Spleen (tissue), 11 donors: Measurements from ENCODE around the gene RIPOR1. TPM values are rescaled to one million over a fixed set of nuclear protein-coding genes. Genes with fewer than 3 reads are reported as not detected.

Experiments
- DNase-seq: peaks from one replicate; pipeline ENCODE4 v3.0.0-alpha.2; 2020
- H3K27ac ChIP-seq, 8 donors: fragments of 200-600 bp; sonication (generic) in 7 of 8; 1 replicate in 4 of 8; 2 replicates in 4 of 8; pipeline versions ENCODE4 v1.5.0 to v1.8.0; 2016 to 2021; ENCODE audit warnings: inconsistent platforms in 4 of 8, mild to moderate bottlenecking in 4 of 8, moderate library complexity in 1 of 8
- H3K27me3 ChIP-seq, 7 donors: fragments of 200-600 bp; sonication (generic) in 6 of 7; replicated peaks in 1 of 7; 1 replicate in 4 of 7; 2 replicates in 3 of 7; pipeline versions ENCODE4 v1.5.0 to v1.8.0; 2016 to 2021; ENCODE audit warnings: inconsistent platforms in 3 of 7, mild to moderate bottlenecking in 1 of 7
- H3K36me3 ChIP-seq, 6 donors: fragments of 200-600 bp; sonication (generic) in 5 of 6; 1 replicate in 4 of 6; 2 replicates in 2 of 6; pipeline versions ENCODE4 v1.5.0 to v1.8.0; 2016 to 2021; ENCODE audit warnings: inconsistent platforms in 2 of 6
- H3K4me1 ChIP-seq, 6 donors: fragments of 200-600 bp; sonication (generic) in 5 of 6; 1 replicate in 3 of 6; 2 replicates in 3 of 6; pipeline versions ENCODE4 v1.5.0 to v1.8.0; 2016 to 2021; ENCODE audit warnings: inconsistent platforms in 3 of 6
- H3K4me3 ChIP-seq, 8 donors: fragments of 200-600 bp; sonication (generic) in 7 of 8; 1 replicate in 4 of 8; 2 replicates in 4 of 8; pipeline versions ENCODE4 v1.5.0 to v1.8.0; 2016 to 2021; ENCODE audit warnings: inconsistent platforms in 4 of 8, mild to moderate bottlenecking in 4 of 8, moderate library complexity in 2 of 8
- H3K9me3 ChIP-seq, 8 donors: fragments of 200-600 bp; sonication (generic) in 7 of 8; 1 replicate in 4 of 8; 2 replicates in 4 of 8; pipeline versions ENCODE4 v1.5.0 to v1.8.0; 2016 to 2021; ENCODE audit warnings: inconsistent platforms in 4 of 8
- POLR2A ChIP-seq, 3 donors: fragments of 450-650 bp; IDR thresholded peaks; one replicate each; pipeline ENCODE4 v1.5.1; 2017; ENCODE audit warnings: antibody characterized with exemption in 3 of 3, mild to moderate bottlenecking in 1 of 3
- POLR2AphosphoS5 ChIP-seq, 3 donors: sonication (generic); formaldehyde crosslinking; IDR thresholded peaks; one replicate each; pipeline ENCODE4 v1.5.1; 2017; ENCODE audit warnings: antibody characterized with exemption in 3 of 3
- WGBS, 5 donors: extraction: QIAGEN DNeasy Blood & Tissue Kit in 3 of 5; methylation state at CpG; one replicate each; pipeline versions ENCODE4 v1.1.5 to v1.1.7; 2013 to 2018; 5-methylcytosine and 5-hydroxymethylcytosine counted together
- intact Hi-C: fragments of 100-400 bp; cut with DNase I; formaldehyde crosslinking; loops from one replicate; pipeline ENCODE4 v1.15.0; 2023; ENCODE audit warnings: low total_unique reads
- polyA plus RNA-seq, 3 donors: library from polyadenylated mRNA; stranded (reverse); fragments of 200-250 nt; gene quantifications; one replicate each; pipeline ENCODE4 v1.2.1, GENCODE V29; 2013
- total RNA-seq, 7 donors: library from RNA; depleted of rRNA in 3 of 7; stranded (reverse); fragments of >200 nt in 3 of 7; fragmentation: NEBNext Ultra II Directional in 4 of 7; extraction: Animal tissue kit (Norgen Biotek cat#: 25700) in 4 of 7; gene quantifications; one replicate each; pipeline versions ENCODE4 v1.1.0 to v1.2.1, GENCODE V29; 2016 to 2021
- TF ChIP-seq, protein P1 (sequence below), 11 experiments: fragments of 200-600 bp in 7 of 11; fragments of 450-650 bp in 4 of 11; sonication (generic) in 4 of 11; IDR thresholded peaks in 8 of 11; conservative IDR thresholded peaks in 3 of 11; 1 replicate in 7 of 11; 2 replicates in 4 of 11; pipeline versions ENCODE4 v1.4.0 to v1.8.0; 2016 to 2021; ENCODE audit warnings: antibody characterized with exemption in 11 of 11, inconsistent platforms in 4 of 11, mild to moderate bottlenecking in 1 of 11
- donor health status: healthy with polysubstance abuse.
- donor health status: DM: no; HTN: no; CAD: no; lungs with moderate emphysema.
- donor health status: DM: no; HTN: no; CAD: no.
- donor health status: Bipolar disorder and iron deficiency.
- donor health status: healthy.
- donor health status: DM: no; HTN: no; CAD: no.
- donor health status: DM: yes; HTN: yes; CAD: no.

Gene RIPOR1
- total and polyA plus RNA-seq, 10 donors, result 29.9 to 242 (median 133) TPM

- 0 to 1% (median 0%) methylated on average over 22 to 62 of the region's 62 CpGs; no CpG with 5 or more reads in 1 of the 5 donors for WGBS, 5 donors
- Histone ChIP-seq H3K36me3 (peaks cover 0 to 4% (median 0%) of the 10 kb centered on the region in 6 donors), H3K27me3 (no peaks in the 10 kb centered on the region), H3K4me1 (peaks cover 36 to 76% (median 56%) of the 10 kb centered on the region in 6 donors), H3K27ac (peak within 1 kb of the TSS; percentile 94 to 100 (median 100)), H3K9me3 (no peaks in the 10 kb centered on the region), H3K4me3 (peak within 1 kb of the TSS; percentile 68 to 95 (median 87))
- peak; percentile 98 for DNase-seq
- intact Hi-C loops, result no loop called here
- no peak for TF ChIP-seq POLR2A (IDR thresholded peaks at IDR 0.05)
- TF ChIP-seq, protein P1, sequence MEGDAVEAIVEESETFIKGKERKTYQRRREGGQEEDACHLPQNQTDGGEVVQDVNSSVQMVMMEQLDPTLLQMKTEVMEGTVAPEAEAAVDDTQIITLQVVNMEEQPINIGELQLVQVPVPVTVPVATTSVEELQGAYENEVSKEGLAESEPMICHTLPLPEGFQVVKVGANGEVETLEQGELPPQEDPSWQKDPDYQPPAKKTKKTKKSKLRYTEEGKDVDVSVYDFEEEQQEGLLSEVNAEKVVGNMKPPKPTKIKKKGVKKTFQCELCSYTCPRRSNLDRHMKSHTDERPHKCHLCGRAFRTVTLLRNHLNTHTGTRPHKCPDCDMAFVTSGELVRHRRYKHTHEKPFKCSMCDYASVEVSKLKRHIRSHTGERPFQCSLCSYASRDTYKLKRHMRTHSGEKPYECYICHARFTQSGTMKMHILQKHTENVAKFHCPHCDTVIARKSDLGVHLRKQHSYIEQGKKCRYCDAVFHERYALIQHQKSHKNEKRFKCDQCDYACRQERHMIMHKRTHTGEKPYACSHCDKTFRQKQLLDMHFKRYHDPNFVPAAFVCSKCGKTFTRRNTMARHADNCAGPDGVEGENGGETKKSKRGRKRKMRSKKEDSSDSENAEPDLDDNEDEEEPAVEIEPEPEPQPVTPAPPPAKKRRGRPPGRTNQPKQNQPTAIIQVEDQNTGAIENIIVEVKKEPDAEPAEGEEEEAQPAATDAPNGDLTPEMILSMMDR (IDR thresholded peaks at IDR 0.05 in 8 of 11, conservative IDR thresholded peaks at IDR 0.05 in 3 of 11), result peak in 6 of 11 experiments; percentile 45 to 82 (median 60)
Observed at GRCh38 chr16:67562526-67562917, 33.9 kb downstream of the RIPOR1 start, which contains the start of gene CTCF. Gene CTCF, plus strand, starts transcription at chr16:67562526. Its CDS starts 48,307 bp downstream, at chr16:67610833.

- Histone ChIP-seq H3K27ac (peak overlapping the region; percentile 94 to 100 (median 100)), H3K27me3 (no peaks in the 10 kb centered on the region), H3K9me3 (no peaks in the 10 kb centered on the region), H3K36me3 (peaks cover 0 to 4% (median 0%) of the 10 kb centered on the region in 6 donors), H3K4me1 (peaks cover 36 to 79% (median 61%) of the 10 kb centered on the region in 6 donors), H3K4me3 (peak overlapping the region; percentile 68 to 95 (median 87))
- intact Hi-C loops, result no loop called here
- peak; percentile 94 for DNase-seq
- WGBS, 5 donors, result 0 to 1% (median 0%) methylated on average over 25 to 96 of the region's 96 CpGs
- no peak for TF ChIP-seq POLR2A (IDR thresholded peaks at IDR 0.05)
- TF ChIP-seq, protein P1 (IDR thresholded peaks at IDR 0.05 in 8 of 11, conservative IDR thresholded peaks at IDR 0.05 in 3 of 11), result peak in 3 of 11 experiments; percentile 12 to 28 (median 17)
- peak; percentile 65 to 86 (median 82) for TF ChIP-seq POLR2AphosphoS5 (IDR thresholded peaks at IDR 0.05)
Observed at GRCh38 chr16:67562918-67563707, 34.5 kb downstream of the RIPOR1 start.

DNA sequence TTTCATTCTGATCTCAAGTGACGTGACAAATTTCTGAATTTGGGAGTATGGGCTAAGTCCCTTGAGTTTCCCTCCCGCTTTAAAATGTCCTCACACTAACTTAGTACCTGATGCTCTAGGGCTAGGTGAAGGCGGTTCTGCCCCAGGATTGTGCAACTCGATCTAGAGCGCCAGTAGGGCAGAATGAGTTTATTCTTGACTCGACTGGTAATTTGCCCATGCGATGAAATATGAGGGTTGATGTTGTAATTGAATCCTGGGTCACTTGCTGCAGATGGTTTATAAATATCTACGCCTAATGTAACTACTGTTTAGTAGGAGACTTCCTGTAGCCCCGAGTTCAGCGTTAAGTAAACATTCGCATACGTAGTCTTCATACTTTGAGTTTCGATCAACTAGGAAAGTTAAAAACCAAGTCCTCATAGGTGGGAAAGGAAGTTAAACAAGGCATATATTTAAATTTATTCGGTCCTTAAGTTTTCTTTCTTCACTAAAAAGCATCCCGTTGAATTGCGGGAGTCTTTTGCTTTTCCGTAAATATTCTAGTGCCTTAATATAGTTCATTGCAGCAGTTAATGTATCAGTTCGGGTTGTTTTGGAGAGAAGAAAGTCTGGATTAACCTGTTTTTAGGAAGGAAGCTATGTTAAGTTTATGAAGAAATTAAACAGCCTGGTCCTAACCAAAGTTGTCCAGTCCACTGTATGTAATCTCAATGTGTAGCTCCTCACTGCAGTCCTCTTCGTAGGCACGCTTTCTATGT is 35.3 kb downstream of the RIPOR1 start:
- H3K36me3 ChIP-seq, result no peaks in the 10 kb centered on the region
- no peaks in the 10 kb centered on the region for H3K9me3 ChIP-seq
- no peaks in the 10 kb centered on the region for H3K27me3 ChIP-seq
- TF ChIP-seq, protein P1 (IDR thresholded peaks at IDR 0.05 in 8 of 11, conservative IDR thresholded peaks at IDR 0.05 in 3 of 11), result no peak
- peak in 1 of 3 donors; percentile 9 for TF ChIP-seq POLR2A (IDR thresholded peaks at IDR 0.05)
- TF ChIP-seq POLR2AphosphoS5 (IDR thresholded peaks at IDR 0.05), result peak in 1 of 3 donors; percentile 45
- intact Hi-C loops, result no loop called here
- 1 to 3% (median 1%) methylated on average over 20 of the region's 20 CpGs for WGBS, 5 donors
- H3K4me3 ChIP-seq, result peak overlapping the region; percentile 68 to 95 (median 87)
- DNase-seq, result no peak
- peak overlapping the region; percentile 94 to 100 (median 100) for H3K27ac ChIP-seq
- H3K4me1 ChIP-seq, result peaks cover 36 to 79% (median 68%) of the 10 kb centered on the region in 6 donors
